Esophagus squamous epithelium (tissue), 5 donors: ENCODE results near the gene TMA7. TPM values are rescaled to one million over a fixed set of nuclear protein-coding genes. Genes with fewer than 3 reads are reported as not detected.
"Not testable (repeated sequence)": the region's sequence is repeated elsewhere in the genome, so short reads cannot be mapped to it uniquely, and the experiment has no call there.

Source experiments
- DNase-seq: peaks from one replicate; lab custom pipeline; 2025; lab: John Stamatoyannopoulos, UW
- H3K27ac ChIP-seq, 4 donors: fragments of 200-600 bp; sonication (generic); one replicate each; pipeline ENCODE4 v1.5.1; 2016 to 2019; ENCODE audit warnings: mild to moderate bottlenecking in 1 of 4
- H3K27me3 ChIP-seq, 4 donors: fragments of 200-600 bp; sonication (generic); 1 replicate in 3 of 4; 2 replicates in 1 of 4; pipeline versions ENCODE4 v1.5.1 to v1.6.0; 2017 to 2021; ENCODE audit warnings: antibody characterized with exemption in 1 of 4
- H3K36me3 ChIP-seq, 3 donors: fragments of 200-600 bp; sonication (generic); one replicate each; pipeline ENCODE4 v1.5.1; 2016 to 2019
- H3K4me1 ChIP-seq, 3 donors: fragments of 200-600 bp; sonication (generic); one replicate each; pipeline ENCODE4 v1.5.1; 2017 to 2019
- H3K4me3 ChIP-seq, 4 donors: fragments of 200-600 bp; sonication (generic); 1 replicate in 3 of 4; 2 replicates in 1 of 4; pipeline ENCODE4 v1.5.1; 2016 to 2019; ENCODE audit warnings: mild to moderate bottlenecking in 2 of 4, moderate library complexity in 1 of 4
- H3K9me3 ChIP-seq, 3 donors: fragments of 200-600 bp; sonication (generic); one replicate each; pipeline ENCODE4 v1.5.1; 2016 to 2019
- POLR2A ChIP-seq, 4 donors: fragments of 450-650 bp; IDR thresholded peaks; one replicate each; pipeline ENCODE4 v1.6.1; 2017; ENCODE audit warnings: antibody characterized with exemption in 4 of 4, mild to moderate bottlenecking in 4 of 4, moderate library complexity in 3 of 4
- WGBS, 2 donors: methylation state at CpG; one replicate each; pipeline ENCODE4 v1.1.5; 2018; 5-methylcytosine and 5-hydroxymethylcytosine counted together
- intact Hi-C: fragments of 100-400 bp; cut with DNase I; formaldehyde crosslinking; loops from one replicate; pipeline ENCODE4 v1.15.0; 2022
- total RNA-seq, 4 donors: library from RNA; depleted of rRNA; stranded (reverse); fragments of >200 nt; gene quantifications; one replicate each; pipeline ENCODE4 v1.1.0, GENCODE V29; 2016
- TF ChIP-seq, protein P1 (sequence below), 6 experiments: fragments of 450-650 bp in 4 of 6; fragments of 200-600 bp in 2 of 6; sonication (generic) in 2 of 6; IDR thresholded peaks; one replicate each; pipeline ENCODE4 v1.5.1; 2016 to 2019; ENCODE audit warnings: antibody characterized with exemption in 6 of 6, mild to moderate bottlenecking in 4 of 6, moderate library complexity in 4 of 6
- donor health status: DM: yes; HTN: yes; CAD: no.

TMA7 gene
- total RNA-seq, 4 donors from 2014 or later: 293 to 431 (median 357) TPM

DNA sequence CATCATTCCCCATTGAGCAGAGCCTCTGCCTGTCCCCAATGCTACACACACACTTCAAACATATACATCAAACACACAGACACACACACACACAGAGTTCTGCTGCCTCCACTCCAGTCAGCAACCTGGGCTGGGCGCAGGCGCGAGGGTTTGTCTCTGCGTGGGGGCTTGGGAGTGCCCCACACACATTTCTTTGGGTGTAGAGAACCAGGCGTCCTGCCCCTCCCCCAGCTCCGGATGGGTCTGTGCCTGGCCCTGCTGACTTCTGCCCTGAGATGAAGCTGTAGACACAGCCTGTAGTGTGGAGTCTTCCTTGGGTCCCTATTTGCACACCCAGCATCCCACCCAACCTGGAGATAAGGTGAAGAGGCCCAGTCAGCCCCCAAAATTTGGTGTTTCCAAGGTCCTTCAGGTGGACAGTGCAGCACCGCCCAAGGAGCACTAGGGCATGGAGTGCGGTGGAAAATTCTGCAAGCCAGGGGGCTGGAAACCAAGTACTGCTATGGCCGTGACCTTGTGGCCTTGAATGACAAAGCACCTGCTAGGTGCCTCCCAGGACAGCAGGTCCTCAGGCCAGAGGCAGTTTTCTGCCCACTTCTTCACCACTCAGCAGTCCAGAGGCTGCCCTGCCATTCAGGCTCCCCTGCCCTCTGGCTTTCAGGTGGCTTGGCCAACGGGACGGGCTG, 41.2 kb upstream of the TMA7 start:
- no peak overlapping the region for H3K4me3 ChIP-seq
- intact Hi-C loops: loop anchor here (2.0 kb wide), 1 partner anchor 38 kb away; no protein-coding TSS in a partner anchor
- WGBS, 2 donors: 53 to 65% methylated on average over 4 to 7 of the region's 11 CpGs
- H3K27me3 ChIP-seq: no peaks in the 10 kb centered on the region
- DNase-seq: no peak
- H3K9me3 ChIP-seq: no peaks in the 10 kb centered on the region
- H3K4me1 ChIP-seq: peaks cover 13 to 50% (median 21%) of the 10 kb centered on the region in 3 donors
- H3K27ac ChIP-seq: peak overlapping the region in 3 of 4 donors; percentile 0 to 86 (median 81)
- H3K36me3 ChIP-seq: peaks cover 0 to 13% (median 0%) of the 10 kb centered on the region in 3 donors
- TF ChIP-seq, protein P1, sequence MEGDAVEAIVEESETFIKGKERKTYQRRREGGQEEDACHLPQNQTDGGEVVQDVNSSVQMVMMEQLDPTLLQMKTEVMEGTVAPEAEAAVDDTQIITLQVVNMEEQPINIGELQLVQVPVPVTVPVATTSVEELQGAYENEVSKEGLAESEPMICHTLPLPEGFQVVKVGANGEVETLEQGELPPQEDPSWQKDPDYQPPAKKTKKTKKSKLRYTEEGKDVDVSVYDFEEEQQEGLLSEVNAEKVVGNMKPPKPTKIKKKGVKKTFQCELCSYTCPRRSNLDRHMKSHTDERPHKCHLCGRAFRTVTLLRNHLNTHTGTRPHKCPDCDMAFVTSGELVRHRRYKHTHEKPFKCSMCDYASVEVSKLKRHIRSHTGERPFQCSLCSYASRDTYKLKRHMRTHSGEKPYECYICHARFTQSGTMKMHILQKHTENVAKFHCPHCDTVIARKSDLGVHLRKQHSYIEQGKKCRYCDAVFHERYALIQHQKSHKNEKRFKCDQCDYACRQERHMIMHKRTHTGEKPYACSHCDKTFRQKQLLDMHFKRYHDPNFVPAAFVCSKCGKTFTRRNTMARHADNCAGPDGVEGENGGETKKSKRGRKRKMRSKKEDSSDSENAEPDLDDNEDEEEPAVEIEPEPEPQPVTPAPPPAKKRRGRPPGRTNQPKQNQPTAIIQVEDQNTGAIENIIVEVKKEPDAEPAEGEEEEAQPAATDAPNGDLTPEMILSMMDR (IDR thresholded peaks at IDR 0.05): no peak
- TF ChIP-seq POLR2A (IDR thresholded peaks at IDR 0.05): no peak

GRCh38 chr3:48399387-48400172, 40.5 kb upstream of the TMA7 start:
- H3K36me3 ChIP-seq: peaks cover 0 to 20% (median 0%) of the 10 kb centered on the region in 3 donors
- 20 to 69% methylated on average over 3 to 4 of the region's 4 CpGs for WGBS, 2 donors
- TF ChIP-seq, protein P1 (IDR thresholded peaks at IDR 0.05): no peak
- no peak for TF ChIP-seq POLR2A (IDR thresholded peaks at IDR 0.05)
- H3K4me1 ChIP-seq: peaks cover 13 to 57% (median 21%) of the 10 kb centered on the region in 3 donors
- no peaks in the 10 kb centered on the region for H3K9me3 ChIP-seq
- DNase-seq: no peak
- no peaks in the 10 kb centered on the region for H3K27me3 ChIP-seq
- H3K27ac ChIP-seq: peak overlapping the region in 3 of 4 donors; percentile 0 to 86 (median 81)
- H3K4me3 ChIP-seq: no peak overlapping the region
- intact Hi-C loops: loop anchor here (2.0 kb wide), 1 partner anchor 37 kb away; no protein-coding TSS in a partner anchor

- intact Hi-C loops: no loop called here
- Histone ChIP-seq H3K27ac (peak overlapping the region; percentile 71 to 86 (median 84)), H3K4me1 (peaks cover 17 to 71% (median 29%) of the 10 kb centered on the region in 3 donors)
Measured at GRCh38 chr3:48400824-48401433, 39.1 kb upstream of the TMA7 start.

GRCh38 chr3:48401434-48401901, 38.6 kb upstream of the TMA7 start:
- peaks cover 18 to 76% (median 29%) of the 10 kb centered on the region in 3 donors for H3K4me1 ChIP-seq
- H3K27me3 ChIP-seq, intact Hi-C loops, H3K4me3 ChIP-seq, DNase-seq, H3K9me3 ChIP-seq: not testable (repeated sequence)
- H3K36me3 ChIP-seq: peaks cover 4 to 39% (median 9%) of the 10 kb centered on the region in 3 donors
- WGBS, 2 donors: 83 to 91% methylated on average over 5 to 12 of the region's 12 CpGs
- peak overlapping the region; percentile 71 to 86 (median 84) for H3K27ac ChIP-seq

More at GRCh38 chr3:48400824-48401433, 39.1 kb upstream of the TMA7 start:
- no peaks in the 10 kb centered on the region for H3K27me3 ChIP-seq
- no peak for DNase-seq
- TF ChIP-seq, protein P1 (IDR thresholded peaks at IDR 0.05): peak; percentile 77 to 93 (median 89)
- no peak for TF ChIP-seq POLR2A (IDR thresholded peaks at IDR 0.05)
- H3K9me3 ChIP-seq: no peaks in the 10 kb centered on the region
- H3K36me3 ChIP-seq: peaks cover 0 to 34% (median 6%) of the 10 kb centered on the region in 3 donors
- WGBS, 2 donors: 55 to 58% methylated on average over 6 of the region's 6 CpGs
- no peak overlapping the region for H3K4me3 ChIP-seq

- Histone ChIP-seq H3K4me1 (peaks cover 18 to 84% (median 29%) of the 10 kb centered on the region in 3 donors), H3K4me3 (no peak overlapping the region), H3K9me3 (no peaks in the 10 kb centered on the region), H3K27ac (peak overlapping the region; percentile 71 to 86 (median 84)), H3K36me3 (peaks cover 4 to 48% (median 9%) of the 10 kb centered on the region in 3 donors), H3K27me3 (no peaks in the 10 kb centered on the region)
- 0 to 33% methylated on average over 1 to 2 of the region's 8 CpGs for WGBS, 2 donors
- TF ChIP-seq POLR2A (IDR thresholded peaks at IDR 0.05): no peak
- TF ChIP-seq, protein P1 (IDR thresholded peaks at IDR 0.05): no peak
- intact Hi-C loops: no loop called here
- DNase-seq: no peak
Measured at GRCh38 chr3:48402281-48402732, 37.8 kb upstream of the TMA7 start.
